PFSK-1 (cell line): ENCODE results near the gene MOBP.

Experiments
- FOXP2 ChIP-seq: optimal IDR thresholded peaks from 2 replicates; pipeline ENCODE3; 2011; ENCODE audit warnings: borderline replicate concordance, control low read depth, inconsistent platforms; ENCODE audit not compliant: insufficient read depth; ENCODE audit errors: extremely low read length, extremely low read depth
- POLR2AphosphoS5 ChIP-seq: IDR thresholded peaks from 2 replicates; pipeline ENCODE4 v1.6.1; 2012; ENCODE audit warnings: low read depth, mild to moderate bottlenecking, control low read depth, low read length, moderate library complexity
- SIN3A ChIP-seq: IDR thresholded peaks from 2 replicates; pipeline ENCODE4 v1.6.1; 2012; ENCODE audit warnings: mild to moderate bottlenecking, low read length, moderate library complexity, borderline replicate concordance; ENCODE audit not compliant: insufficient read depth
- TAF1 ChIP-seq: IDR thresholded peaks from 2 replicates; pipeline ENCODE4 v1.6.1; 2012; ENCODE audit warnings: low read length, control low read depth, borderline replicate concordance; ENCODE audit not compliant: insufficient read depth
- TF ChIP-seq, protein P1 (sequence below), 2 experiments: IDR thresholded peaks; 2 replicates each; pipeline versions ENCODE4 v1.6.1 to v1.8.0; 2011 to 2012; ENCODE audit warnings: low read depth in 2 of 2, low read length in 2 of 2, control low read depth in 1 of 2, inconsistent platforms in 1 of 2, mild to moderate bottlenecking in 1 of 2, moderate library complexity in 1 of 2; ENCODE audit not compliant: insufficient read depth in 1 of 2

MOBP gene

GRCh38 chr3:39449796-39450195 lies 17.7 kb upstream of the MOBP start:
- TF ChIP-seq, protein P1, sequence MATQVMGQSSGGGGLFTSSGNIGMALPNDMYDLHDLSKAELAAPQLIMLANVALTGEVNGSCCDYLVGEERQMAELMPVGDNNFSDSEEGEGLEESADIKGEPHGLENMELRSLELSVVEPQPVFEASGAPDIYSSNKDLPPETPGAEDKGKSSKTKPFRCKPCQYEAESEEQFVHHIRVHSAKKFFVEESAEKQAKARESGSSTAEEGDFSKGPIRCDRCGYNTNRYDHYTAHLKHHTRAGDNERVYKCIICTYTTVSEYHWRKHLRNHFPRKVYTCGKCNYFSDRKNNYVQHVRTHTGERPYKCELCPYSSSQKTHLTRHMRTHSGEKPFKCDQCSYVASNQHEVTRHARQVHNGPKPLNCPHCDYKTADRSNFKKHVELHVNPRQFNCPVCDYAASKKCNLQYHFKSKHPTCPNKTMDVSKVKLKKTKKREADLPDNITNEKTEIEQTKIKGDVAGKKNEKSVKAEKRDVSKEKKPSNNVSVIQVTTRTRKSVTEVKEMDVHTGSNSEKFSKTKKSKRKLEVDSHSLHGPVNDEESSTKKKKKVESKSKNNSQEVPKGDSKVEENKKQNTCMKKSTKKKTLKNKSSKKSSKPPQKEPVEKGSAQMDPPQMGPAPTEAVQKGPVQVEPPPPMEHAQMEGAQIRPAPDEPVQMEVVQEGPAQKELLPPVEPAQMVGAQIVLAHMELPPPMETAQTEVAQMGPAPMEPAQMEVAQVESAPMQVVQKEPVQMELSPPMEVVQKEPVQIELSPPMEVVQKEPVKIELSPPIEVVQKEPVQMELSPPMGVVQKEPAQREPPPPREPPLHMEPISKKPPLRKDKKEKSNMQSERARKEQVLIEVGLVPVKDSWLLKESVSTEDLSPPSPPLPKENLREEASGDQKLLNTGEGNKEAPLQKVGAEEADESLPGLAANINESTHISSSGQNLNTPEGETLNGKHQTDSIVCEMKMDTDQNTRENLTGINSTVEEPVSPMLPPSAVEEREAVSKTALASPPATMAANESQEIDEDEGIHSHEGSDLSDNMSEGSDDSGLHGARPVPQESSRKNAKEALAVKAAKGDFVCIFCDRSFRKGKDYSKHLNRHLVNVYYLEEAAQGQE (IDR thresholded peaks at IDR 0.05; ENCODE audit: insufficient read depth in 1 of 2, low read depth in 2 of 2, low read length in 2 of 2): no peak
- TF ChIP-seq SIN3A (no peak), POLR2AphosphoS5 (no peak), TAF1 (no peak), FOXP2 (no peak)

- TF ChIP-seq FOXP2 (no peak), POLR2AphosphoS5 (no peak), SIN3A (no peak), TAF1 (no peak)
- TF ChIP-seq, protein P1 (IDR thresholded peaks at IDR 0.05; ENCODE audit: insufficient read depth in 1 of 2, low read depth in 2 of 2, low read length in 2 of 2): no peak
These were observed 14.3 kb upstream of the MOBP start for GRCh38 chr3:39453134-39453533.

GRCh38 chr3:39454591-39455217 lies 12.8 kb upstream of the MOBP start:
- no peak for TF ChIP-seq POLR2AphosphoS5
- no peak for TF ChIP-seq TAF1
- no peak for TF ChIP-seq FOXP2
- TF ChIP-seq, protein P1 (IDR thresholded peaks at IDR 0.05; ENCODE audit: insufficient read depth in 1 of 2, low read depth in 2 of 2, low read length in 2 of 2): no peak
- no peak for TF ChIP-seq SIN3A

- TF ChIP-seq, protein P1 (IDR thresholded peaks at IDR 0.05; ENCODE audit: insufficient read depth in 1 of 2, low read depth in 2 of 2, low read length in 2 of 2): no peak
- TF ChIP-seq FOXP2 (no peak), SIN3A (no peak), TAF1 (no peak), POLR2AphosphoS5 (no peak)
These were observed 11.3 kb upstream of the MOBP start for GRCh38 chr3:39456159-39456558.
